Coronary artery (tissue), 2 donors: ENCODE data around the gene ARID1A.

Source experiments
- DNase-seq: peaks from one replicate; pipeline ENCODE4 v3.0.0-alpha.2; 2017; ENCODE audit warnings: low spot score
- H3K27ac ChIP-seq, 2 donors: fragments of 200-600 bp; sonication (generic); one replicate each; pipeline ENCODE4 v1.5.1; 2016 to 2019
- H3K4me3 ChIP-seq: fragments of 200-600 bp; sonication (generic); 2 replicates; pipeline ENCODE4 v1.5.1; 2016; ENCODE audit warnings: mild to moderate bottlenecking, moderate library complexity
- CTCF ChIP-seq: fragments of 200-600 bp; sonication (generic); IDR thresholded peaks from one replicate; pipeline ENCODE4 v1.5.1; 2019; ENCODE audit warnings: antibody characterized with exemption

Gene ARID1A

GRCh38 chr1:26831059-26831458 is 135.2 kb downstream of the ARID1A start:
- Histone ChIP-seq H3K4me3 (no peak overlapping the region), H3K27ac (no peak overlapping the region)
- TF ChIP-seq CTCF: no peak
- DNase-seq: no peak
